Suprapubic skin (tissue), 4 donors: Measurements from ENCODE around the gene GSTM2. TPM values are rescaled to one million over a fixed set of nuclear protein-coding genes. Genes with fewer than 3 reads are reported as not detected.

Source experiments
- DNase-seq, 2 donors: peaks; one replicate each; pipeline ENCODE4 v3.0.0-alpha.2; 2019; ENCODE audit warnings: low spot score in 2 of 2
- H3K27ac ChIP-seq: fragments of 200-600 bp; sonication (generic); one replicate; pipeline ENCODE4 v1.5.1; 2019
- H3K27me3 ChIP-seq: fragments of 200-600 bp; sonication (generic); one replicate; pipeline ENCODE4 v1.5.1; 2019
- H3K36me3 ChIP-seq: fragments of 200-600 bp; sonication (generic); one replicate; pipeline ENCODE4 v1.5.1; 2019
- H3K4me1 ChIP-seq: fragments of 200-600 bp; sonication (generic); one replicate; pipeline ENCODE4 v1.5.1; 2019
- H3K4me3 ChIP-seq: fragments of 200-600 bp; sonication (generic); one replicate; pipeline ENCODE4 v1.5.1; 2019; ENCODE audit warnings: mild to moderate bottlenecking
- H3K9me3 ChIP-seq: fragments of 200-600 bp; sonication (generic); one replicate; pipeline ENCODE4 v1.5.1; 2019
- EP300 ChIP-seq: sonication (generic); formaldehyde crosslinking; IDR thresholded peaks from one replicate; pipeline ENCODE4 v1.6.1; 2017; ENCODE audit warnings: antibody characterized with exemption
- POLR2A ChIP-seq, 2 donors: fragments of 450-650 bp; IDR thresholded peaks; one replicate each; pipeline ENCODE4 v1.6.1; 2017; ENCODE audit warnings: antibody characterized with exemption in 2 of 2, mild to moderate bottlenecking in 2 of 2, moderate library complexity in 2 of 2
- POLR2AphosphoS5 ChIP-seq, 3 donors: sonication (generic); formaldehyde crosslinking; IDR thresholded peaks; one replicate each; pipeline ENCODE4 v1.6.1; 2017; ENCODE audit warnings: antibody characterized with exemption in 3 of 3
- WGBS: methylation state at CpG from one replicate; pipeline ENCODE4 v1.1.5; 2018; 5-methylcytosine and 5-hydroxymethylcytosine counted together
- total RNA-seq, 4 donors: library from RNA; depleted of rRNA; stranded (reverse); fragments of >200 nt; gene quantifications; one replicate each; pipeline ENCODE4 v1.1.0, GENCODE V29; 2016
- TF ChIP-seq, protein P1 (sequence below), 2 donors: fragments of 200-600 bp in 1 of 2; fragments of 450-650 bp in 1 of 2; sonication (generic) in 1 of 2; IDR thresholded peaks; one replicate each; pipeline ENCODE4 v1.5.1; 2016 to 2019; ENCODE audit warnings: antibody characterized with exemption in 2 of 2, mild to moderate bottlenecking in 1 of 2, moderate library complexity in 1 of 2

The GSTM2 gene
- total RNA-seq, 4 donors from 2014 or later = 103 to 366 (median 186) TPM

DNA sequence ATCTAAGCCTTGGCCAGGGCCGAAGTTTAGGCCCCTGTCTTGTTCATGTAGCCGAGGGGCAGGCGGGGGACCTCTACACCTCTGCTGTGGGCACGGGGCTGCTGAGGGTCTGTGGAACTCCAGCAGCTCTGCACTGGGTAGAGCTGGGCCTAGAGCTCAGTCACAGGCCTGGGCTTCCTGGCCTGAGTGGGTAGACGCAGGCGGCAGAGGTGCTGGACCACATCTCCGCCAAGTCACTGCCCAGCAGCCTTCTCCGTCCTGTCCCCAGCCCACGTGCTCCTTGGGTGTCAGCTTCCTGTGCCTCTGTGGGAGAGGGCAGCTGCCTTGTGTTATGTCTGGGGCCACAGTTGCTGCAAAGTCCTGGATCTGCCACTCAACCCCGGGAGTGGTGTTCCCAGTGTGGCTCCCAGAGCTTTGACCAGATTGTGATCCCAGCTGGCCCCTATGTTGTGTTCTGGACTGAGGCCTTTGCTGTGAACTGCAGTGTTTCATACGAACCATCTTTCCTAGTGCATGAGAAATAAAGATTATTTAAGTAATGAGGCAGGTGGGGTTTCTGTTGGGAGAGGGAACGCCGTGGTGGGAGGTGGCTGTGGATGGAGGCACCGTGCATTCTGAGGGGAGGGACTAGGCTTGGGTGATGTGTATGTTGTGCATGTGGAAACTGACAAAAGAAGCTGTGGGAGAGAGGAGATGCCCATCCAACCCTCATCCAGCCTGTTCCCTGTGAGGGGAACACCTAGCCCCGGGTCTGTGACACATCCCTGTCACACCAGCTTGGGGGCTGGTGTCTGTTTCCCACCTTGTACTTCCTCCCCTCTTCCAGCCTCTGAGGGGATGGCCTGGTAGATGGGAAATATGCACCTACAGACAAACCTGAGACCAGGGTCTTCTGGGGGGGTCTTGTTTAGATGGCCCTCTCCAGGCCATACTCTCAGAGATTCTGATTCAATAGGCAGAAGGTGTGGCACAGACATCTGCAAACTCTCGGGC, 36.0 kb upstream of the GSTM2 start:
- DNase-seq = peak in 1 of 2 donors; percentile 76

DNA sequence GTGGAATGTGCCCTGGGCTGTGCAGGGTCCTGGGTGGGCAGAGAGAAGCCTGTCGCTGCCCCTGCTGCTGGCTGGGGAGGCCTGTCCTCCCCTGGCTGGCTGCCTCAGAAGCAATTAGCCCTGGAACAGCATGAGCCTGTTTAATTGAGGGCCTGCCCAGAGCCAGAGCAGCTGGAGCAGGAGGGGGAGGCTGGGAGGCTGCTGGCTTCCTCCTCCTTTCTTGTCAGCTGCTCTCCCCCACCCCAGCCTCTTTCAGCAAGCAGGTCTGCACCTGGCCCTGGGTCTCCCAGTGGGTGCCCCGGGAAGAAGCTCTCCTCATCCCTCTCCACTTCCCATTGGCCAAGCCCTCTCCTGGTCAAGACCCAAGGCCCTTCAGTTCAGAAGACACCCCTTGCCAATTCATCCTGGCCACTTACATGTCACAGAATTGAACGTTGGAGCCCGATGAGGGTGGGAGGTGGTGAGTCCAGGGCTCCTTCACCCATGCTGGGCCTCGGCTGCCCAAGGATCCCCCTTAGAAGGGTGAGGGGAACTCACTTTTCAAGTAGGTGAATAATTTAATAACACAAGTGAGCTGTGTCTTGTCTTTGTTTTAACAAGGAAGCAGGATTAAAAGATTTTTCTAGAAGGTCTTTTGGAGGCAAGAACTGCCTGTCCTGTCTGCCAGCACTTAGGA, 35.0 kb upstream of the GSTM2 start:
- no peaks in the 10 kb centered on the region for H3K27me3 ChIP-seq
- peak in 1 of 2 donors; percentile 57 for DNase-seq

More for the DNA sequence above, 36.0 kb upstream of the GSTM2 start:
- Histone ChIP-seq H3K27ac (no peak overlapping the region), H3K36me3 (peaks cover 45% of the 10 kb centered on the region), H3K4me3 (no peak overlapping the region), H3K27me3 (no peaks in the 10 kb centered on the region), H3K9me3 (no peaks in the 10 kb centered on the region), H3K4me1 (peaks cover 35% of the 10 kb centered on the region)
- WGBS = 65% methylated on average over 7 of the region's 16 CpGs
- TF ChIP-seq EP300 = no peak

DNA sequence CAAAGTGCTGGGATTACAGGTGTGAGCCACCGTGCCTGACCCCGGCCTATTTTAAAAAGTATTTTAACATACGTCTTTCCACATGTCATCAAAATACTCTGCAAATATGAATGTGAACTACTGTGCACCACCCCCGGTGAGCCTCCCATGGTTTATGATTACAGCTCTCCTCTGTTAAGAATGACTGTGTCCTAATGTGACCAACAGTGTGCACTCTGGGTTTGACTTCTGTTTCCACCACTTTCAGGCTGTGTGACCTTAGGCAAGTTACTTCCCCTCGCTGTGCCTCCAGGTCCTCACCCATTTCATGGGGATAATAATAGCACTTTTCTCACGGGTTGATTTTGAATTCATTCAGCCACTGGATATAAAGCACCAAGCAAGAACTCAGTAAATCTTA, 33.6 kb upstream of the GSTM2 start:
- WGBS = 82% methylated on average over 6 of the region's 6 CpGs
- H3K27ac ChIP-seq = no peak overlapping the region

More for the DNA sequence above, 35.0 kb upstream of the GSTM2 start:
- WGBS = 46% methylated on average over 4 of the region's 5 CpGs
- Histone ChIP-seq H3K36me3 (peaks cover 35% of the 10 kb centered on the region), H3K4me1 (peaks cover 35% of the 10 kb centered on the region), H3K9me3 (no peaks in the 10 kb centered on the region), H3K27ac (no peak overlapping the region), H3K4me3 (no peak overlapping the region)
- TF ChIP-seq EP300 (no peak), POLR2AphosphoS5 (IDR thresholded peaks at IDR 0.05) (no peak), POLR2A (IDR thresholded peaks at IDR 0.05) (no peak)
- TF ChIP-seq, protein P1, sequence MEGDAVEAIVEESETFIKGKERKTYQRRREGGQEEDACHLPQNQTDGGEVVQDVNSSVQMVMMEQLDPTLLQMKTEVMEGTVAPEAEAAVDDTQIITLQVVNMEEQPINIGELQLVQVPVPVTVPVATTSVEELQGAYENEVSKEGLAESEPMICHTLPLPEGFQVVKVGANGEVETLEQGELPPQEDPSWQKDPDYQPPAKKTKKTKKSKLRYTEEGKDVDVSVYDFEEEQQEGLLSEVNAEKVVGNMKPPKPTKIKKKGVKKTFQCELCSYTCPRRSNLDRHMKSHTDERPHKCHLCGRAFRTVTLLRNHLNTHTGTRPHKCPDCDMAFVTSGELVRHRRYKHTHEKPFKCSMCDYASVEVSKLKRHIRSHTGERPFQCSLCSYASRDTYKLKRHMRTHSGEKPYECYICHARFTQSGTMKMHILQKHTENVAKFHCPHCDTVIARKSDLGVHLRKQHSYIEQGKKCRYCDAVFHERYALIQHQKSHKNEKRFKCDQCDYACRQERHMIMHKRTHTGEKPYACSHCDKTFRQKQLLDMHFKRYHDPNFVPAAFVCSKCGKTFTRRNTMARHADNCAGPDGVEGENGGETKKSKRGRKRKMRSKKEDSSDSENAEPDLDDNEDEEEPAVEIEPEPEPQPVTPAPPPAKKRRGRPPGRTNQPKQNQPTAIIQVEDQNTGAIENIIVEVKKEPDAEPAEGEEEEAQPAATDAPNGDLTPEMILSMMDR (IDR thresholded peaks at IDR 0.05) = no peak

DNA sequence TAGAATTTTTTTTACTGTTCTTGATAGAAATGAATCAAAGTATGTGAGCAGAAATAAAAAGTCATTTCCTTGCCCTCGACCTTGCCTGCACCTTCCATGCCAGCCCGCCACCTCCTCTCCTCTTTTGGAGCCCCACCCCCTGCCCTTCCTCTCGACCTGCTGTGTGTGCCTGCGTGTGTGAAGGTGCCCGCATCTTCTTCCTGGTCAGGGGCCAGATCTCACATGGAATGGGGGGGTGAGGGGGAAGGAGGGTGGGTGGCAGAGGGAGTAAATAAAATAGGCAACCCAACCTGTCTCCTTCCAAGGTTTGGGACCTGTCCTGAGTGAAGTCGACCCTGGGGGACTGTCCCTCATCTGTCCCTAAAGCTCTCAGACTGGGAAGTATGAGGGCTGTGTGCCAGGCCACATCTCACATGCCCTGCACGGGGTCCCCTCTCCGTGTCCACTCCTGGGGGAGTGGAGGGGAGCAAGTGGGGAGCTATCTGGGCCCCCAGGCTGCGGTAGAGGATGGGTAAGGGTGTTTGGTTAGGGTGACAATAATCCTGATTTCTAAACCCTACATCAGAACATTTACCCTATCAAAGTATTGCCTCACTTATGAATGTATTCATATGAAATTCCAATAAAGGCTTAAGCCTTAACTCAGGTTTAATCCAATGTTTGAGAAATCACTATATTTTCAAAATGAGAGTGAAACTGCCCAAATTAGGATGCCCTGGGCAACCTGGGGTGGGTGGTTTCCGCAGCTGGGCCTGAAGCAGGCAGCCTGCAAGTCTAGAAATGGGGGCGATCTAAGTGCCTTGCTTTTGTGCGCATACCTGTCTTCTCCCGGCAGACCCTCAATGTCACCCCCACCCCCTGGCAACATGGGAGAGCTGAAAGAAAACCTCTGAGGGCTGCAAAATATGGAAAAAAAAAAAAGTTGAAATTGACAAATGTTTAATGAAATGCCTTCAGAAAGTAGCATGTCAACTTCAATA, 32.8 kb upstream of the GSTM2 start:
- Histone ChIP-seq H3K27me3 (no peaks in the 10 kb centered on the region), H3K36me3 (peaks cover 12% of the 10 kb centered on the region), H3K9me3 (no peaks in the 10 kb centered on the region), H3K4me3 (no peak overlapping the region), H3K4me1 (peaks cover 35% of the 10 kb centered on the region), H3K27ac (no peak overlapping the region)
- peak in 1 of 2 donors; percentile 58 for DNase-seq
- TF ChIP-seq, protein P1 (IDR thresholded peaks at IDR 0.05) = no peak
- TF ChIP-seq POLR2AphosphoS5 (IDR thresholded peaks at IDR 0.05) (no peak), EP300 (no peak), POLR2A (IDR thresholded peaks at IDR 0.05) (no peak)
- 58% methylated on average over 13 of the region's 13 CpGs for WGBS

More for the DNA sequence above, 33.6 kb upstream of the GSTM2 start:
- Histone ChIP-seq H3K4me3 (no peak overlapping the region), H3K9me3 (no peaks in the 10 kb centered on the region), H3K36me3 (peaks cover 20% of the 10 kb centered on the region), H3K4me1 (peaks cover 35% of the 10 kb centered on the region), H3K27me3 (no peaks in the 10 kb centered on the region)
- peak in 1 of 2 donors; percentile 41 for DNase-seq
- TF ChIP-seq, protein P1 (IDR thresholded peaks at IDR 0.05) = no peak
- TF ChIP-seq EP300 (no peak), POLR2AphosphoS5 (IDR thresholded peaks at IDR 0.05) (no peak), POLR2A (IDR thresholded peaks at IDR 0.05) (no peak)

DNA sequence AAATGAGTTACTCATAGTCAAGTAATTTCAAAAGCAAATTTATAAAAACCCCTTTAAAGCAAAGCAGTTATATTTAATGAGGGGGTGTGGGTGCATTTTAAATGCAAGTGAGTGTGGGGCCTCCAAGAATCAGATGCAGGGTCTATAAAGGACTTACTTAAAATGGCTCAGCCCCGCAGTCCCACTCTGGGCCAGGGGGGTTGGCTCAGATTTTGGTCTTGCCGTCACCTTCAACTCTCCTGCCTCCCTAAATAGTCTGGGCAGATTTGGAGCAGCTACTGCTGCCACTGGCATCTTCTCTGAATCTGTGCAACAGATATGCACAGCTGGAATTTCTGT, 32.0 kb upstream of the GSTM2 start:
- 66% methylated on average over 2 of the region's 2 CpGs for WGBS
- Histone ChIP-seq H3K4me1 (peaks cover 41% of the 10 kb centered on the region), H3K9me3 (no peaks in the 10 kb centered on the region), H3K27ac (no peak overlapping the region), H3K27me3 (no peaks in the 10 kb centered on the region), H3K4me3 (no peak overlapping the region), H3K36me3 (peaks cover 7% of the 10 kb centered on the region)
- TF ChIP-seq POLR2AphosphoS5 (IDR thresholded peaks at IDR 0.05) (no peak), EP300 (no peak), POLR2A (IDR thresholded peaks at IDR 0.05) (no peak)
- TF ChIP-seq, protein P1 (IDR thresholded peaks at IDR 0.05) = no peak
- DNase-seq = peak in 1 of 2 donors; percentile 8
